Endometrial microvascular endothelial cells (primary cell): ENCODE data around the gene SCN4A. TPM values are rescaled to one million over a fixed set of nuclear protein-coding genes. Genes with fewer than 3 reads are reported as not detected.
"Not testable (repeated sequence)": the region's sequence is repeated elsewhere in the genome, so short reads cannot be mapped to it uniquely, and the experiment has no call there.

ENCODE experiments used
- in situ Hi-C: cut with HindIII; loops from 2 replicates; pipeline ENCODE4 v1.10.0; 2017; ENCODE audit warnings: low sequenced_read_pairs, low pct_unique_long_range_greater_than_20kb; ENCODE audit errors: inconsistent ontology term
- total RNA-seq: library from RNA; depleted of rRNA; stranded (reverse); fragments of >200 nt; gene quantifications from one replicate; pipeline ENCODE4 v1.2.3, GENCODE V29; 2015; ENCODE audit errors: inconsistent ontology term

The SCN4A gene
- not detected for total RNA-seq

- in situ Hi-C loops: no loop called here
Measured at GRCh38 chr17:63972796-63973195, at the start of gene SCN4A. Gene SCN4A (minus strand): TSS chr17:63972918. CDS start chr17:63972841, 77 bp downstream.

- in situ Hi-C loops: no loop called here
Measured at GRCh38 chr17:64020056-64020766, 47.5 kb upstream of the SCN4A start, which contains the start of gene ICAM2. Gene ICAM2 (minus strand): TSS chr17:64020633. CDS start chr17:64006691, 13,942 bp downstream.

- in situ Hi-C loops: not testable (repeated sequence)
Measured at GRCh38 chr17:64019551-64019961, 46.8 kb upstream of the SCN4A start.

DNA sequence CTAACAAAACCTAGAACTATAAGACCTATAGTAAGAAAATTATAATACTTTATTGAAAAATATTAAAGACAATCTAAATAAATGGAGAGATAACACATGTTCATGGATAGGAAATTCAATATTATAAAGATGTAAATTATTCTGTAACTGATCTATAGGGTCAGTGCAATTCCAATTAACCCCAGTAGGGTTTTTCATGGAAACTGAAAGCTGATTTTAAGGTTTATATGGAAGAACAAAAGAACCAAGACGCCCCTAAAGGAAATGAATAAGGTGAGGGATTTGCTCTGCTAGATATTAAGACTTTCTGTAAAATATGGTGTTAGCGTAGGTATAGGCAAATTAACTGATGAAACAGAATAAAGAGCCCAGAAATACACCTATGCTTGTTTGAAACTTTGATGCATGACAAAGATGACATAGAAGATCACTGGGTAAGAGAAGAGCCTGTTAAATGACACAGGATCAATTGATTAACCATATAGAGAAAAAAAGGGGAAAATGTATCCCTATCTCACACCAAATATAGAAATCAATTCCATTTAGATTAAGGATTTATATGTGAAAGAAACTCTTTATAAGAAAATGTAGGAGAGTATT, 44.8 kb upstream of the SCN4A start:
- in situ Hi-C loops: no loop called here

GRCh38 chr17:64016974-64017373, 44.3 kb upstream of the SCN4A start:
- in situ Hi-C loops: no loop called here

DNA sequence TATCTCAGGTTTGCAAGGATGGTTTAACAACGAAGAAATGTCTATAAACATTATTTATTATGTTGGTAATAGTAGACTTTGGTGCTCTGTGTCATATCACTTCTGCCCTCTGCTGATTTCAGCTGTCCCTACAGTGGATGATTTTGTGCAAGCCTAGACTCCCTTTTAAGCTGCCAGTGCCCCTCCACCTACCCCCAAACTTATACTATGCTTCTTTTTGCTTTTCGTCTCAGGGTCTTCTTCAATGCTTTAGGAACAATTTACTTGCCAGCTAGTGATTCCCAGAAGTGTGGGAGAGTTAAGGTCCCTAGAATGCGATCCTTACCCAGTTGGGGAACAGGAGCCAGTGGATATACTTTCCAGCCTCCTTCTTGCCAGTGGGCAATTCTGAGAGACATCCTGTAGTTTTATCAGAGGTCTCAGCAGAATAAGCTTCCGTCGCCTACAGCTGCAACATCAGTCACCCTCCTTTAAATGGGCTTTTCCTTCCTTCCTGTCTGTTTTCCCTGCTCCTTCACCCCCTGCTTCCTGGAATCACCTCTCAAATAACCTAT, 43.6 kb upstream of the SCN4A start:
- in situ Hi-C loops: no loop called here

GRCh38 chr17:64015447-64015846, 42.7 kb upstream of the SCN4A start:
- in situ Hi-C loops: no loop called here

GRCh38 chr17:64009571-64010402, 37.1 kb upstream of the SCN4A start:
- in situ Hi-C loops: no loop called here

DNA sequence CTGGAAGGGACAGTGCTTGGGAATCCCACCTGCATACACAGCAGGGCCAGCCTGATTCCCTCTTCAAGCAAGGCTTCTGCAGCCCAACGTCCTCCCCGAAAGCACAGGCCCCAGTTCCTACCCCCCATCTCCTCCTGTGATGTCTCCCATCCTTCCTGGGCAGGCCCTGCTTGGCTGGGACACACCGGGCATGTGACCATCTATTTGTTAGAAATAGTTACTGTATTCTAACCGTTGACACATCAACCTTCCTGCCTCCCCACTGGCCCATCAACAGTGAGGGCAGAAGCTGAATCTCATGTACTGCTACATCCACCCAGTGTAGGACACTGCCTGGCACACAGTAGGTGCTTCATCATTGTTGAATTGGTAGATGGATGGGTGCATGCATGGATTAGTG, 36.1 kb upstream of the SCN4A start:
- in situ Hi-C loops: no loop called here

- in situ Hi-C loops: no loop called here
Measured at GRCh38 chr17:64008346-64008745, 35.6 kb upstream of the SCN4A start.

GRCh38 chr17:64007838-64008282, 35.1 kb upstream of the SCN4A start:
- in situ Hi-C loops: no loop called here

GRCh38 chr17:64007089-64007837, 34.5 kb upstream of the SCN4A start:
- in situ Hi-C loops: not testable (repeated sequence)

GRCh38 chr17:64006361-64007088, 33.8 kb upstream of the SCN4A start:
- in situ Hi-C loops: no loop called here

GRCh38 chr17:64005734-64006167, 33.0 kb upstream of the SCN4A start:
- in situ Hi-C loops: no loop called here

DNA sequence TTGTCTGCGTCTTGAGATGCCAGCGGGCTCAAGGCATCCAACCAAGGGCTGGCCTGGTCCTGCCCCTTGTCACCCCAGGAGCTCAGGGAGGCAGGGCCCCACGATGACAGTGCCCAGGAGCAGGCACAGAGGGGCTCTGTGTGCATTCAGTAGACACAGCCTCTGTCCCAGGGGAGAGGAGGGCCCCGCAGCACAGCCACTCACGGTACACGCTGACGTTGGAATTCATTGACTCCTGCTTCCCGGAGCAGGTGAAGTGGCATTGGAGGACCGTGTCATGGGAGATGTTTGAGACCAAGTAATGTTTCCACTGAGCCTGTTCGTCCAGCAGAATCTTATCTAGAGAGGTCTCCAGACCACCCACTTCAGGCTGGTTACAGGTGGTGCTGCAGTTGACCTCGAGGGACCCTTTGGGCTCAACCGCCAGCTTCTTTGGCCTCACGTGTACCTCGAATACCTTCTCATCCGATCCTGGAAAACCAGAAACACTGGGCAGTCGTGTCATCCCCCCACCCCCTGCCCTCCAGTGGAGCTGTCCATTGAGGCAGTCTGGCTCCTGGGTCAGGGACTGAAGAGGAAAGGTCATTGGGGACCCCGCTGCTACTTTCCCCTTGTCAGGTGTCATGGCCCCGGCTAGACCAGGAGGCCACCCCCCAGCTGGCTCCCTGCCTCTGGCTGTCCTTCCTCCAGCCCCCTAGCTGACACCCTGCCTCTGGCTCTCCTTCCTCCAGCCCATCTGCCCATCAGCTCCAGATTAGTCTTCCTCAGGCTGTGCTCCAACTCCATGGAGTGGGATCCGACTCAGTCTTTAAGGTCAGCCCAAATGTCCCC, 32.4 kb upstream of the SCN4A start:
- in situ Hi-C loops: no loop called here

DNA sequence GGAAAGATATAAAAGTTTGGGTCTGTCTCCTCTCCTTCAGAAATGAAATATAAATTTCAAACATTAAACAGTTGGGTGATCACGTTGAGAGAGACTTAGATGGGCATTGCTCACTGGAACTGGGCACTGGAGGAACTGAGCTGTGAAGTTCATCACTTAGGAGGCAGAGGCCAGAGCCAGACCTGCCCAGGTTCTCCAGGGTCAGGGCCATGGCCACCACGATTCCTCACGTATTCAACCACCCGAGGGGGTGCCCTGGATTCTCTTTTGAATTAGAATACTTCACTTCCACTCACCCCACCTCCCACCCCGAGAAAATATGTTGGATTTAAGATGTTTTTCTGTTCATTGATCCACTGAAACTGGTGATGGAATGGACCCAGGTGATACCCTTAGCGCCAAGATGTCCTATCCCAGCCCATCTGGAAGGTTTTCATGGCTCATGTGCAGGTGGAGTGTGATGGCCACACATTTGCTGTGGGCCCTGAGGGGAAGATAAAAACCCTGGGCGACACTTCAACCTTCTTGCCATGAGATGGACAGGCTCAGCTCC, 31.6 kb upstream of the SCN4A start:
- in situ Hi-C loops: no loop called here
